SK-MEL-5 (cell line): ENCODE results near the gene MINAR1. TPM values are rescaled to one million over a fixed set of nuclear protein-coding genes. Genes with fewer than 3 reads are reported as not detected.

Experiments used
- DNase-seq: peaks from one replicate; pipeline ENCODE4 v3.0.0-alpha.2; 2016; ENCODE audit warnings: low read depth, low spot score
- in situ Hi-C: cut with HindIII; loops from 2 replicates; pipeline ENCODE4 v1.10.0; 2016; ENCODE audit warnings: low sequenced_read_pairs, high pct_unique_total_duplicates, low pct_unique_long_range_greater_than_20kb
- polyA plus RNA-seq, 2 experiments: library from polyadenylated mRNA; depleted of rRNA; stranded (reverse); fragments of >200 nt; gene quantifications; 2 replicates each; pipeline ENCODE4 v1.2.3, GENCODE V29; 2015
- total RNA-seq: library from RNA; depleted of rRNA; stranded (reverse); fragments of >200 nt; shearing (Covaris generic); gene quantifications from 2 replicates; pipeline ENCODE4 v1.2.3, GENCODE V29; 2014; rRNA removed

MINAR1 gene, protein sequence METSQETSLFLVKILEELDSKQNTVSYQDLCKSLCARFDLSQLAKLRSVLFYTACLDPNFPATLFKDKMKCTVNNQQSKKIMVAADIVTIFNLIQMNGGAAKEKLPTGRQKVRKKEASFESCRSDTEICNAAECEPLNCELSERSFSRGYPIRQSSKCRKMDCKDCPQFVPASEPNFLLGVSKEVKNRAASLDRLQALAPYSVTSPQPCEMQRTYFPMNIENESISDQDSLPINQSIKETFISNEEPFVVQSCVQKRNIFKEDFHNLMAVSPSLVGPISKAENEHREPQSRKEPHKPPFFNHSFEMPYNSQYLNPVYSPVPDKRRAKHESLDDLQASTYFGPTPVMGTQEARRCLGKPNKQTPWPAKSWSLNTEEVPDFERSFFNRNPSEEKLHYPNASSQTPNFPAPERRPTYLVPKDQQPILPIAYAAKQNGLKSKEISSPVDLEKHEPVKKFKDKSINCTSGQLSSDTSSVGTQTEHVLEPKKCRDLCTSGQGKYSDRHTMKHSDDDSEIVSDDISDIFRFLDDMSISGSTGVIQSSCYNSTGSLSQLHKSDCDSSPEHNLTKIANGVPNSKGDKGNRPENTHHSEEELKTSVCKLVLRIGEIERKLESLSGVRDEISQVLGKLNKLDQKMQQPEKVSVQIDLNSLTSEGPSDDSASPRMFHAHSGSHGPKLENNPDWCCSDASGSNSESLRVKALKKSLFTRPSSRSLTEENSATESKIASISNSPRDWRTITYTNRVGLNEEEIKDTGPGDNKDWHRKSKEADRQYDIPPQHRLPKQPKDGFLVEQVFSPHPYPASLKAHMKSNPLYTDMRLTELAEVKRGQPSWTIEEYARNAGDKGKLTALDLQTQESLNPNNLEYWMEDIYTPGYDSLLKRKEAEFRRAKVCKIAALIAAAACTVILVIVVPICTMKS
- total RNA-seq, result 2.4 and 2.5 TPM in 2 replicates
- 0.63 and 1.4 TPM in 2 replicates for polyA plus RNA-seq (2015; cell fraction: cytosol; rRNA removed)
- polyA plus RNA-seq (2015; cell fraction: nucleus; rRNA removed), result 5.6 and 6.1 TPM in 2 replicates

DNA sequence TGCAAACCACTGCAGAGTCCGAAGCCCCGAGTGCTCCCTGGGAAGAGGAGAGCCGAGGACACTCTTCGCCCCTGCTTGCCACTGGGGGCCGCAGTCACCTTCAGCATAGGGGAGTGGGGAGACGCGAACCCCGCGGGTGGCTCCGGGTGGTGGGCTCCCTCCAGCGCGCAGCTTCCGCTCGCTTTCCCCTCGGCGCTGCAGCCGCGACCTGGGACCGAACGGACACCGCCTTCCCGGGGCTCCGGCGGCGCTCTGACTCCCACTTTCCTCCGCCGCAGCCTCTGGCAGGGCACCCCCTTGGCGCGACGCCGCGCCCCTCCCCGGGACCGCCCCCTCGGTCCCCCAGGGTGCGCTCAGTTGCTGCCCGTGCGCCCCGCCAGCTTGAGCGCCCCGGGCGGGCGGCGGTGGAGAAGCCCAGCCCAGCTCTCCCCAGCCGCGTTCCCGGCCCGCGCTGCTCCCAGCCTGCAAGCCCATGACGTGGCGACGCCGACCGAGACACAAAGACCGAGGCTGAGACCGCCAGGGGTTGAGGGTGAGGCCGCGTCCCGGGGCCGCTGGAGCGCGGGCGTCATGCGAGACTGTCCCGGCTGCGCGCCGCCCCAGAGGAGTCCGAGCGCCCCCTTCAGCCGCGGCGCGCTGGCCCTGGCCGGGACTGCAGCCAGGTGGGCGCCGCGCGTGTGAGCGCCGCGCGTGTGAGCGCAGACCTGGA is at the start of gene MINAR1:
Gene MINAR1 (plus strand): TSS at position 701 of the 709 bp plus-strand sequence. CDS start 23,812 bp downstream, outside the sequence.
- peak; percentile 48 for DNase-seq

GRCh38 chr15:79394231-79394630 is 37.9 kb upstream of the MINAR1 start:
- in situ Hi-C loops, result no loop called here
- no peak for DNase-seq

More for the DNA sequence above, at the start of gene MINAR1:
- in situ Hi-C loops, result no loop called here

- in situ Hi-C loops, result no loop called here
- no peak for DNase-seq
These were observed 35.3 kb upstream of the MINAR1 start for GRCh38 chr15:79396850-79397249.

GRCh38 chr15:79397269-79397910 is 34.7 kb upstream of the MINAR1 start:
- in situ Hi-C loops, result no loop called here
- no peak for DNase-seq

GRCh38 chr15:79399606-79400005 is 32.5 kb upstream of the MINAR1 start:
- DNase-seq, result no peak
- in situ Hi-C loops, result no loop called here

DNA sequence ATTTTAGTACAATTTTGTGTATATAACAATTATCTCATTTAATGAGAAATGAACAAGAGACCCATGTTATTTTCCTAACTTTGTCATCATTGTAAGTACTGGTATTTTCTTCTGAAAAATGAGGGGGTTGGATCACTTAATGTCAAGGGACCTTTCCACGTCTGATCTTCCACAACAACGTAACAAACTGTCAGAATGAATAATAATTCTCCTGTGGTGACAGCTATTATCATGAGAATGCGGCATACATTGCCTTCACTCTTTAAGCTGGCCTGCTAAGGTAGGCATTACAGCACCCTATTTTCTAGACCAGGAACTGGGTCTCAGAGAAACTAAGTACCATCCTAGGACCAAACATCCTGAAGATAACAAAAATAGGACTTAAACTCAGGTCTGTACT is 31.5 kb upstream of the MINAR1 start:
- in situ Hi-C loops, result no loop called here
- DNase-seq, result no peak

GRCh38 chr15:79401301-79401700 is 30.8 kb upstream of the MINAR1 start:
- DNase-seq, result no peak
- in situ Hi-C loops, result no loop called here

DNA sequence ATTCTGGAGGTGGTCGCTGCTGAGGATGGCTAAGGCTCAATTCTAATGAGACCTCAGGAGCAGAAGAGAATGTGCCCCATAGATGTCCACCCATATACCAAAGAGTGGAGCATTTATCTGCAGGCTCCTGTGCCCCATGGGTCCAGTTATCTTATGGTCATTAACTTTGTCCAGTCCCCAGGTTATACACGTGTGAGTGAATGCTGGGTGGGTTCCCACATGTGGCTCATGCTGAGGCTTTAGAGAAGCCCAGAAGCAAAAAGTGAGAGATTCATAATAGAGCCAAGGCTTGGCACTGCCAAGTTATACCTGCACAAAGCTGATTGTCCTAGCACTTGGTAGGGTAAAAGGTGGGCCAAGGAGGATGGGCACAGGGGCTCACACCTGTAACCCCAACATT is 30.0 kb upstream of the MINAR1 start:
- DNase-seq, result no peak
- in situ Hi-C loops, result no loop called here

- no peak for DNase-seq
- in situ Hi-C loops, result no loop called here
These were observed 28.6 kb upstream of the MINAR1 start for GRCh38 chr15:79403501-79403900.

DNA sequence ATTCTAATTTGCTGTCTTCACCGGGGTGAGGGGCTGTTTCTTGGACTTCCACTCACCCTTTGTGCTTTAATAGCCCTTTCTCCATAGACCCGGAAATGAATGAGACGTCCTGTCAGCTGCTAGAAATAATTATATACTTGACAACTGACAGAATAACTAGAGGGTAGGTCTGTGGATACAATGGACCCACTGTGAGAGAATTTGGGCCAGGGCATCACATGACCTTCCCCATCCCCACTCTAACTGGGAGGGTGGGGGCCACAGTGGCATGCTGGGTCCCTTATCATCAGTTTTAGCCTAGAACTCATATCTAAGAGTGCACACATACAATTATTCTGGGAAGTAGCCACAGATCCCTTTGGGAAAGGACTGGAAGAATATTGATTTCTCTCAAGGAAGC is 25.9 kb upstream of the MINAR1 start:
- in situ Hi-C loops, result no loop called here
- peak; percentile 73 for DNase-seq

- DNase-seq, result no peak
- in situ Hi-C loops, result no loop called here
These were observed 24.1 kb upstream of the MINAR1 start for GRCh38 chr15:79408041-79408440.

GRCh38 chr15:79410237-79410636 is 21.9 kb upstream of the MINAR1 start:
- DNase-seq, result no peak
- in situ Hi-C loops, result no loop called here

- in situ Hi-C loops, result no loop called here
- DNase-seq, result no peak
These were observed 20.1 kb upstream of the MINAR1 start for GRCh38 chr15:79412010-79412409.

GRCh38 chr15:79412429-79412828 is 19.7 kb upstream of the MINAR1 start:
- DNase-seq, result no peak
- in situ Hi-C loops, result no loop called here

DNA sequence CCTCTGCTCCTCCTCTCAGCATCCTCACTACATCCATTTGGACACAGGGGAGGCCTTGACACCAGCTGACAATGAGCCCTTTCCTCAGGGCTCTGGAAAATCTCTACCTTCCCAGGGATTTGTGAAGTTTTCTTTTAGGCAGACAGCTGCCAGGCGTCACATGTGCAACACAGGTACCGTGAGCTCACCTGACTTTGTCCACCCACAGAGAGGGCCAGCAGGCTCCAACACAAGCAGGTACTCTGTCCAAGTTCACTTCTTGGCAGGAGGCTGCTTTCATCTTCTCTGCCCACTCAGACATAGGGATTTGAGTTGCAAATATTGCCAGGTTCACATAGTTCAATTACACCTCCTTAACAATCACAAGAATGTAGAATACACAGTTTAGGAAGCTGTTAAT is 15.3 kb upstream of the MINAR1 start:
- DNase-seq, result no peak
- in situ Hi-C loops, result no loop called here

GRCh38 chr15:79418693-79419279 is 13.3 kb upstream of the MINAR1 start:
- DNase-seq, result no peak
- in situ Hi-C loops, result no loop called here
